Fibroblast of the aortic adventitia (primary cell): ENCODE measurements around the gene REEP6. TPM values are rescaled to one million over a fixed set of nuclear protein-coding genes. Genes with fewer than 3 reads are reported as not detected.
A peak's percentile ranks its signal among the peaks of the same experiment; 100 is the strongest.

Experiments
- DNase-seq: peaks from one replicate; pipeline ENCODE4 v3.0.0-alpha.2; 2010; ENCODE audit warnings: low read depth
- H3K4me3 ChIP-seq: 2 replicates; pipeline ENCODE4 v1.5.1; 2011; ENCODE audit warnings: low read depth, mild to moderate bottlenecking, control low read depth, low read length, moderate library complexity
- CTCF ChIP-seq: IDR thresholded peaks from 2 replicates; pipeline ENCODE4 v1.5.1; 2011; ENCODE audit warnings: mild to moderate bottlenecking, low read length, control low read depth, inconsistent platforms; ENCODE audit not compliant: insufficient read depth
- total RNA-seq: library from RNA; depleted of rRNA; stranded (reverse); fragments of >200 nt; gene quantifications from 2 replicates; pipeline ENCODE4 v1.2.3, GENCODE V29; 2012; ENCODE audit warnings: low replicate concordance

The REEP6 gene
- total RNA-seq, 1 donor = 2.8 TPM

DNA sequence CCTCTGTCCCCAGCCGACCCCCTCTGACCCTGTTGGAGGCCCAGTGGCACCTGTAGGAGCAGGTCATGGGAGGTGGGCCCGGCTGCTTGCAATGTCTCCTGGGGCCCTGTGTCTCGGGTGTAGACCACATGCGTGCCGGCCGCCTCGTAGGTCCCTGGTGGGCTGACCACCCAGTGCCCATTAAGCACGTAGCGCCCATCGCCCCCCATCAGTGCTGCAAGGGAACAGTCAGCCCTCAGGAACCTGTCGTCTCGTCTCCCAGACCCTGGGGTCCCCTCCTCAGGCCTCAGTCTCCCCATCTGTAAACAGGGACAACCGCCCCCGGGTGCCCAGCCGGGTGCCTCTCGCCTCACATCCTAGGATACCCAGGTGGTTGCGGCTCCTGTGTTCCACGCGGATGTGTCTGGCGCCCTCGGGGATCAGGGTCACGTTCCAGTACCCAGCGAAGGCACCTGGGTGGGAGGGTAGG is 16.2 kb downstream of the REEP6 start:
- H3K4me3 ChIP-seq = peak overlapping the region; percentile 47
- no peak for TF ChIP-seq CTCF
- DNase-seq = no peak

DNA sequence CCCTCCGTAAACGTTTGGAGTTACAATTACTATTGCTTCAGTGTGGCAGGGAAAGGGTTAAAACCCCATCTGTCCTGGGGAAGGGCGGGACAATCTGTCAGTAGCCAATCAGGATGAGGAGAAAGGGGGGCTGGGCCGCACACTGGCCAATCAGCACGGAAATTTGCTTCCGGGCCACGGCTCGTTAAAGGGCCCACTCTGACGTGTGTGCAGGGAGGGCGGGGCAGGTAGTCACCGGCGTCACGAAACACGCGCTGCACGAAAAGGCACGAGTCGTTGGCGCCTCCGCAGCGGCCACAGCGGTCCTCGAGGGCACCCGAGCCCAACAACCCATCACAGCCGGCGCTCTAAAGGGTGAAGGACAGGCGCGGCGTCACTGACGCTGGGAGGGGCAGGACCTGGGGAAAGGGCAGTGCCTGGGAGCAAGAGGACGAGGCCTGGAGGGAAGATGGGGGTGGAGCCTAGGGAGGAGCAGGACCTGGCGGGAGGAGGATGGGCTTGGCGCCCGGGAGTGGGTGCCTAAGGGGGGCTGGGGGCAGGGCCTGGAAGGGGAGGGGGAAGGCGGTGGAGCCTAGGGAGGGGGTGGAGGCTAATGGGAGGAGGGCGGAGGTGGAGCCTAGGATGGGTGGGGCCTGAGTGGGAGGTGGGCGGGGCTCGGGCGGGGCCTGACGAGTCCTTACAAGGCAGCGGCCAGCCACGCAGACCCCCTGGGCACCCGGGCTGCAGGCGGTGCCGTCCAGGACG is 17.0 kb downstream of the REEP6 start:
- peak overlapping the region; percentile 64 for H3K4me3 ChIP-seq
- TF ChIP-seq CTCF = no peak
- DNase-seq = peak; percentile 96

DNA sequence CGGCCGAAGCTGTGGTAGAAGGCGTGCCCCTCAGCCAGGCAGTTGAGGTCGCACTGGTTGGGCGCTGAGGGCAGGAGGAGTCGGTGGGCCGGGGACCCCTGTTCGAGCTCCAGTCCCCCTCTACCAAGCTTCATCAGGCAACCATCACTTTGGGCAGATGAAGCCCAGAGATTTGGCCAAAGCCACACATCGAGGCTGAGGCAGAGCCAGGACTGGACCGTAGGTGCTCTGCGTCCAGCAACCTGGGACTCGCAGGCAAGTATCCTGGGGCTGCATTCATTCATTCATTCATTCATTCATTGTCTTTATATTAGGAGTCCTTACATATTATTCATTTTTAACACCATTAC is 17.5 kb downstream of the REEP6 start:
- TF ChIP-seq CTCF = no peak
- DNase-seq = no peak
- peak overlapping the region; percentile 51 for H3K4me3 ChIP-seq

DNA sequence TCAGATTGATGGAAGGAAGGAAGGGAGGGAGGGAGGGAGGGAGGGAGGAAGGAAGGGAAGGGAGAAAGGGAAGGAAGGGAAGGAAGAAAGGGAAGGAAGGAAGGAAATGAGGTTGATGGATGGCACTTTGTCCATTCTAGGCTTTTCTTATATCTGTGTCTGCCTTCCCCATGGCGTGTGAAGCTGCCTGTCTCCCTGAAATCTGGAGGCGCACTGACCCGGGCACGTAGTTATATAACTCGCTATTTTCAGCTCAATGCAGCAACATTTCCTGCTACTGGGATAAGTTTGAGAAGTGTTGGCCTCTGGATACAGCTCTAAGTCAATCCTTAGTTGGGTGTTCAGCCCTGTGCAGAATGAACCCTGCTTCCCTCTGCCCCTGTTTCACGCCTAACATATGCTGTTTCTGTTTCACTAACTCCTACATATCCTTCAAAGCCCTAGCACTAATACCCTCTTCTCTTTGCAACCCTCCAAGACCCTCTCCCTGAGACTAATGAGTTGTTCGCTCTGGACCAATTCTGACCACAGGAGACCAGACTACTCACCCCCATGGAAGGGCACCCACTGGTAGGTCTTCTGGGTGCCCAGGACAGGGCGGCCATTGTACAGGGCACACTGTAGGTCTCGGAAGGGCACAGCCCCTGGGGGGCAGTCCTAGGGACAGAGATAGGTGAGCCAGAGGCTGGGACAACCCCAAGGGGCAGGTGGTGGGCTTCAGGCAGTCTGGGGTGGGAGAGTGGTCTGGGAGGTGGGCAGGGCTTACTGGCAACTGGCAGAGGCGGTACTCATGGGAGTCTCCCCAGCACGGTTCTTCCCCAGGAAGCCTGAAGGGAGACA is 18.8 kb downstream of the REEP6 start:
- H3K4me3 ChIP-seq = no peak overlapping the region
- DNase-seq = no peak
- TF ChIP-seq CTCF = no peak

- TF ChIP-seq CTCF = no peak
- no peak overlapping the region for H3K4me3 ChIP-seq
- no peak for DNase-seq
Measured at GRCh38 chr19:1510442-1510806, 19.4 kb downstream of the REEP6 start.

DNA sequence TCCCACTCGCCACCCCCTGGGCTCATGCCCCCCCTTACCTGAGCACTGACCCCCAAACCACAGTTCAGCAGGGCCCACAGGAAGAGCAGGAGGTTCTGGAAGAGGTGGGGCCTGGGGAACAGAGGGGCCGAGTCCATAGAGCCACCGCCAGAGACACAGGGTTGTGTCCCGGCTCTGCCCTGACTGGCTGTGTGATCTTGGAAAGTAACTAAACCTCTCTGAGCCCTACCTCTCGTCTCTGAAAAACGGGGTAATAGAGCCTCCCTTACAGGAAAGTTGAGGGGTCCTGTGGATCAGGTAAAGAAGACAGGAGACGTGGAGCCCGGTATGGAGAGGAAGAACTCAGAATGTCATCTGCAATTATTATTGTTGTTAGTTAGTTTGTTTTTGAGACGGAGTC is 19.8 kb downstream of the REEP6 start:
- DNase-seq = no peak
- no peak overlapping the region for H3K4me3 ChIP-seq
- no peak for TF ChIP-seq CTCF
